Measurements from ENCODE around the gene KCNIP4.

- TF ChIP-seq YY1 (IDR thresholded peaks at IDR 0.05; ENCODE audit: borderline replicate concordance in 1 of 3, control insufficient read depth in 1 of 3, extremely low read depth in 1 of 3, insufficient read depth in 3 of 3, insufficient read length in 1 of 3, insufficient replicate concordance in 2 of 3, low read depth in 1 of 3, low read length in 2 of 3) (no peak), E2F4 (CRISPR knock-in tag; IDR thresholded peaks at IDR 0.05; ENCODE audit: low read depth) (no peak), ZNF174 (CRISPR knock-in tag; IDR thresholded peaks at IDR 0.05) (no peak), MLLT1 (IDR thresholded peaks at IDR 0.05) (no peak), MXI1 (IDR thresholded peaks at IDR 0.05; ENCODE audit: low read depth, low read length) (no peak), TEAD2 (tag; IDR thresholded peaks at IDR 0.05) (no peak), GABPA (tag; conservative IDR thresholded peaks at IDR 0.05; ENCODE audit: low read depth) (no peak)
Measured at GRCh38 chr4:21447301-21448054, 501.1 kb downstream of the KCNIP4 start.
